ENCODE results near the gene CREB5.

CREB5 gene

DNA sequence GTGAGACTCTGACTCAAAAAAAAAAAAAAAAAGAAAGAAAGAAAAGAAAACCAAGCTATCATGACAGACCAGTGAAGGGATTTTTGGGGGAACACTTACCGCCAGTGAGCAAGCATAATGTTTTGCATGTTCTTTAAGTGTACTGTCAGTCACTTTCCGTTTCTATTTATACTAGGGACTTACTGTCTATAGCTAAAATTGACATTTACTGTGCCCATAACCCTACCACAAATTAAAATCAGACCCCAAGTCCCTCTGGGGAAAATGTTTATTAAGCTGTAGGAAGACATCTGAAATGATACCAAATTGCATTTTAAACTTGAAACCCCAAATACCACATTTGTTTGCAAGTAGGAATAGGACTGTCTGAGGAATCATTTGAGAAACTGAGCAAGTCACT is 293.0 kb downstream of the CREB5 start:
- TF ChIP-seq, protein P1, sequence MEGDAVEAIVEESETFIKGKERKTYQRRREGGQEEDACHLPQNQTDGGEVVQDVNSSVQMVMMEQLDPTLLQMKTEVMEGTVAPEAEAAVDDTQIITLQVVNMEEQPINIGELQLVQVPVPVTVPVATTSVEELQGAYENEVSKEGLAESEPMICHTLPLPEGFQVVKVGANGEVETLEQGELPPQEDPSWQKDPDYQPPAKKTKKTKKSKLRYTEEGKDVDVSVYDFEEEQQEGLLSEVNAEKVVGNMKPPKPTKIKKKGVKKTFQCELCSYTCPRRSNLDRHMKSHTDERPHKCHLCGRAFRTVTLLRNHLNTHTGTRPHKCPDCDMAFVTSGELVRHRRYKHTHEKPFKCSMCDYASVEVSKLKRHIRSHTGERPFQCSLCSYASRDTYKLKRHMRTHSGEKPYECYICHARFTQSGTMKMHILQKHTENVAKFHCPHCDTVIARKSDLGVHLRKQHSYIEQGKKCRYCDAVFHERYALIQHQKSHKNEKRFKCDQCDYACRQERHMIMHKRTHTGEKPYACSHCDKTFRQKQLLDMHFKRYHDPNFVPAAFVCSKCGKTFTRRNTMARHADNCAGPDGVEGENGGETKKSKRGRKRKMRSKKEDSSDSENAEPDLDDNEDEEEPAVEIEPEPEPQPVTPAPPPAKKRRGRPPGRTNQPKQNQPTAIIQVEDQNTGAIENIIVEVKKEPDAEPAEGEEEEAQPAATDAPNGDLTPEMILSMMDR (IDR thresholded peaks at IDR 0.05; ENCODE audit: low read depth, low read length, missing control alignments) = no peak
- DNase-seq (ENCODE audit: extremely low read depth, low read depth) = no peak
- no peak overlapping the region for H3K4me3 ChIP-seq (replicated peaks; ENCODE audit: low read depth, low read length)

DNA sequence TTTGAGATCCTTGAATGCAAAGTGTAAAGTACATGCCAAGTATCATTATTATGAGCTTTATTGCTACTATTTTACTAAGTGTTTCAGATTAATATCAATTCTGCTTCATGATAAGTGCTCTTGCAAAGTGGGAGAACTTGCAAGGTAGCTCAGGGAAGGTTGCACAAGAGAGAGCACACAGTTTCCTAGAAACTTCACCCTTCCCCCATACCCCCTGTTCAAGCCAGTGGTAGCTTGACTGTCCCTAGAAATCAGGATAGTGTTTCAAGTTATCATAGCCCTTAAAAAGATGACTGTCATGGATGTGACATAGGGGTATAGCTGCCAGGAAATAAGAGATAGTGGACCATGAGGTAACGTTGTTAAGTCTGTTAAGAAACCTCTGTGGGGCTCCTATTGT is 294.3 kb downstream of the CREB5 start:
- H3K4me3 ChIP-seq (replicated peaks; ENCODE audit: low read depth, low read length) = no peak overlapping the region
- DNase-seq (ENCODE audit: extremely low read depth, low read depth) = no peak
- TF ChIP-seq, protein P1 (IDR thresholded peaks at IDR 0.05; ENCODE audit: low read depth, low read length, missing control alignments) = no peak

DNA sequence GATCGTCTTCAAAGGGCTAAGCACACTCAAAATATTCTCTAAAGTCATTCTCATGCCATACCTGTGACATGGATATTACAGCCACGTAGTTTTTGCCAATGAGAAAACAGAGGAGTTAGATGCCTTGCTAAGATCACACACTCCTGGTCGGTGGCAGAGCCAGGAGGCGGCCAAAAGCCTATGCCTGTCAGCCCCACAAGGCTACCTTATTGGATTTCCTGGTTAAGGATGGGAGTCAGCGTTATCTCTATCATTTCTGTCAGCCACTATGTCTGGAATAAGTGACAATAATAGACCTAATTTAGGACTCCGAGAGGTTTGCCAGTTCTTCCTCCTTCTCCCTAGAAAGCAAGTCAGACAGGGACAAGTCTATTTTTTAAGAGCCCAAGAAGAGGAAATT is 295.0 kb downstream of the CREB5 start:
- TF ChIP-seq, protein P1 (IDR thresholded peaks at IDR 0.05; ENCODE audit: low read depth, low read length, missing control alignments) = no peak
- H3K4me3 ChIP-seq (replicated peaks; ENCODE audit: low read depth, low read length) = no peak overlapping the region
- DNase-seq (ENCODE audit: extremely low read depth, low read depth) = no peak

DNA sequence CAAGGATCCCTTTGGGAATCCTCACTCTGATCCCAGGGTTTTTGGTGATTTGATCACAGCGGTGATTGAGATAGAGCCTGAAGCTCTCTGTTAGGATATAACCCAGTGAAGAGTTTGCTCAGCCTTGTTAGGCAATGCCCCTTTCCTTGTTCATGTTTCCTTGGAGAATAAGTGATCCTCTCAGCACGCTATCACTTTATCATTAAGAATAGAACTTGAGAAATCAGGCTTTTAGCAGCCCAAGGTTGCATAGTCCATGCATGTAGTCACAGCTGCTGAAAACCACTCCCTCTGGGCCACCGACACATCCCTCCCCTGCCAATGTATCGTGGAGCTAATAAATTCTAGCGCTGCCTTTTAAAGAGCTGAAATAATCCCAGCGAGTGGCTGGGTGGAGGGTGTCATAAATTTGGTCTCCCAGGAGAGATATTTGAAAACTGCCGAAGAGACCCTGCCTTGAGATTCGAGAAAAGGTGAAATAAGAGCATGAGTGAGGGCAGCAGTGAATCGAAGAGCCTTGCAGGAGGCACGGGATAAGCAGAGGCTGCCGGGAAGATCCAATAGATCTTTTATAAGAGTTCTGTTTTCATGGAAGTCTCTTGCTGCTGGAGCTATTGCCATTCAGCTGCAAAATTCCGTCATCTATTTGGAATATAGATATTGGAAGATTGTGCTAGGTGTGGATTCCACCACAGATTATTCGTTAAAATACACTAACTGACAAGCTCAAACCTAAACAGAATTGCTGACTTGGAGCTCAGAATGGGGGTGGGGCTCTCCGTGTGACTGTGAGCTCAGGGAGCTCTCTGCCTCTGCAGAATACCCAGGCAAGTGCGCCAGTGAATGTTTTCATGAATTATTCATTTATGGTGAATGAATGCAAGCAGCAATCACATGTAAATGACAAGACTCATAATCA is 296.0 kb downstream of the CREB5 start:
- H3K4me3 ChIP-seq (replicated peaks; ENCODE audit: low read depth, low read length) = no peak overlapping the region
- no peak for DNase-seq (ENCODE audit: extremely low read depth, low read depth)
- TF ChIP-seq, protein P1 (IDR thresholded peaks at IDR 0.05; ENCODE audit: low read depth, low read length, missing control alignments) = no peak

DNA sequence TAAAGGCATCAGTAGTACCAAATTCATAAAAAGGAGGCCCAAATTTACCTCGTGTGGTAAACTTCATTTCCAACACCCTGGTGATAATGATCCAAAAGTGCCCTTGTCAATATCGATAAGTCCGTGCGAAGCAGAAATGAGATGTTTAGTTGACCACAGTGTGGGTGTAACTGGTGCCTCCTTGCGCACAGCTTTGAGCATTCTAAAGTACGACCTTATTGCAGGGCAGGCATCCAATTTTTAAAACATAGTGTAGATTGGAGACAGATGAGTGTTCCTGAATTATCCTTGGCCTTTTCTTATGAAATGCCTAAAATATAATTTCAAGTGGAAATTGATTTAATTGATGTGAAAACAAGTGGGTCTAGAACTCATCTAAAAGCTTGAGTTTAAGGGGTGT is 297.4 kb downstream of the CREB5 start:
- TF ChIP-seq, protein P1 (IDR thresholded peaks at IDR 0.05; ENCODE audit: low read depth, low read length, missing control alignments) = no peak
- H3K4me3 ChIP-seq (replicated peaks; ENCODE audit: low read depth, low read length) = no peak overlapping the region
- DNase-seq (ENCODE audit: extremely low read depth, low read depth) = no peak

DNA sequence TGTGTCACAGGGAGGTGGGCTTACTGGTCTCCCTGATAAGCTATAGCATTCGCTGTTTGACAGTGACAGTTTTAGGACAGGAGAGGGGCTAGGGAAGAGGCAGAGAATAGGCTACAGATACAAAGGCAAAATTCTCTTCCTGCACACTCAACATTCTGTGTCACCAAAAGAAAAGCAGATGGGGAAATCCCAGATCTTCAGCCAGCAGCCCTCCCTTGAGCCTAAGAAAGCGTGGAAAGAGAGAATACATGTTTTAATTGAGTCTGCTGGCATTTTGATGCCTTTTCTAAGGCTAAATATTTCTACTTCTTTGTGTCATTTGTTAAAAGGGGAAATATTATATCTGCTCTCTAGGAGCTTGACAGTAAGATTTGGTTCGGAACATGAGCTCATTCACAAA is 298.8 kb downstream of the CREB5 start:
- H3K4me3 ChIP-seq (replicated peaks; ENCODE audit: low read depth, low read length) = no peak overlapping the region
- DNase-seq (ENCODE audit: extremely low read depth, low read depth) = no peak
- TF ChIP-seq, protein P1 (IDR thresholded peaks at IDR 0.05; ENCODE audit: low read depth, low read length, missing control alignments) = no peak

Measured in HFF-Myc (cell line).